ENCODE data around the gene NPPA.

The NPPA gene

DNA sequence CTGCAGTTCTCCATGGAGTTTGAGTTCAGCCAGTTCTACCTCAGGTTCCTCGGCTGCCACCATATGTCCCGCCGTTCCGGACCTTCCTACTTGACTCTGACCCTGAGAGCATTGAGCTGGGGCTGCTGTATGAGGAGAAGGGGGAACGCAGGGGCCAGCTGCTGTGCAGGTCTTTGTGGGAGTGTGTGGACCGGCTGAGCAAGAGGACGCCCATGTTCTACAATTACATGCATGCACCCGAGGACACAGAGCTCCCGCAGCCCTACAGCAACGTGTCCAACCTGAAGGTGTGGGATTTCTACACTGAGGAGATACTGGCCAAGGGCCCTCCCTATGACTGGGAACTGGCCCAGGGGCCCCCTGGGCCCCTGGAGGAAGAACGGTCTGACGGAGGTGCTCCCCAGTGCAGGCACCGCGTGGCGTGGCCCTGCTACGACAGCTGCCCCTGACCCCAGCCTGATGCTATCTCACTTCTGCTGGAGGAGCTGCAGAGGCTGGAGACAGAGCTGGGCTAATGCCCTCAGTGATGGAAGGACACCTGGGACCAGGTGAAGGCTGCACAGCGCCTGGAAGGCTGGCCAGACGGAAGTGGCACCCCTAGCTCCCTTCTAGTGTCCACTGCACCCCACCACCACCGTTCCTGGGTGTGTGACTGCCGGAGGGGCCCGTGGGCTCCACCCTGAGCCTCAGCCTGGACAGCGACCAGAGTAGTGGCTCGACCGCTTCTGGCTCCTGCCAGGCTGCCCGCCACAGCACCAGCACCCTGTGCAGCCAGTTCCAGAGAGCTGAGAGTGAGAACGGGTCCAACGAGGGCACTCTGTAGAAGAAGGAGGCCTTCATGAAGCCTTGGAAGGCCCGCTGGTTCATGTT is 32.0 kb upstream of the NPPA start:
- Histone ChIP-seq H3K9me3 (ENCODE audit: control insufficient read depth, insufficient read depth, low read length) (no peaks in the 10 kb centered on the region), H3K4me1 (ENCODE audit: insufficient read depth, low read length) (peaks cover 8% of the 10 kb centered on the region; the same call in 1 of the 2 replicates), H3K9ac (ENCODE audit: low read depth, low read length) (no peak overlapping the region), H3K36me3 (ENCODE audit: insufficient read depth, low read length) (no peaks in the 10 kb centered on the region; the same call in 1 of the 2 replicates)

DNA sequence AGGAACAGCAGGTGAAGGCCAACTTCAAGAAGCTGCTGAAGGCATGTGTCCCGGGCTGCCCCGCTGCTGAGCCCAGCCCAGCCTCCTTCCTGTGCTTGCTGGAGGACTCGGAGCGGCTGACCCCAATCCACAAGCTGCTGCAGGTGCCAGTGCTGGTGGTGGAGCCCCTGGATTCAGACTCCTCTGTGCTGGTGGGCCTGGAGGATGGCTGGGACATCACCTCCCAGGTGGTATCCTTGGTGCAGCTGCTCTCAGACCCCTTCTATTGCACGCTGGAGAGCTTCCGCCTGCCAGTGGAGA is 31.3 kb upstream of the NPPA start:
- H3K36me3 ChIP-seq (ENCODE audit: insufficient read depth, low read length) = no peaks in the 10 kb centered on the region; the same call in 1 of the 2 replicates
- peaks cover 8% of the 10 kb centered on the region; the same call in 1 of the 2 replicates for H3K4me1 ChIP-seq (ENCODE audit: insufficient read depth, low read length)
- no peaks in the 10 kb centered on the region for H3K9me3 ChIP-seq (ENCODE audit: control insufficient read depth, insufficient read depth, low read length)
- no peak overlapping the region for H3K9ac ChIP-seq (ENCODE audit: low read depth, low read length)

DNA sequence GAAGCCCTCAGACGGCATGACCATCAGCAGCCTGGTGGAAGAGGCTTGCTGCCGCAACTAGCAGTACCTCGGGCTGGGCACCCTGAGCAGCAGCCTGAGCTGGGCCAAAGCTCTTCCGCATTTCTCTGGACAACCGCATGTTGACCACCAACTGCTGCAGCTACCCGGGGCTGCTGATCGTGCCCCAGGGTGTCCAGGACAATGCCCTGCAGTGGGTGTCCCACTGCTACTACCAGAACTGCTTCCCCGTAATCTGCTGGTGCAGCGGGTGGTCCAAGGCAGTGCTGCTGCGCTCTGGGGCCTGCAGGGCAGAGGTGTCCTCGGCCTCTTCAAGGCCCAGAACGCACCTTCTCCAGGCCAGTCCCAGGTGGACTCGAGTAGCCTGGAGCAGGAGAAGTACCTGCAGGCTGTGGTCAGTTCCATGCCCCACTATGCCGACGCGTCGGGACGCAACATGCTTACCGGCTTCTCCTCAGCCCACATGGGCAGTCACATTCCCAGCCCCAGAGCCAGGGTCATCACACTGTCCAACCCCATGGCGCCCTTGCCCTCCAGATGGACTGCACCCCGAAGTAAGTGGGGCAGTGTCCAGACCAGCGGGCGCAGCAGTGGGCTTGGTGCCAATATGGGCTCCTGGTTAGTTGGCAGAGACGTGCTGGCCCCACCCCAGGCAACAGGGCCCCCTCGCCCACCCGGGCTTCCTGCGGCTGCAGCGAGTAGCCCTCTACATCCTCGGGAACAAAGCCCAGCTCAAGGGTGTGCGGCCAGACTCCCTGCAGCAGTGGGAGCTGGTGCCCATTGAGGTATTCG is 30.7 kb upstream of the NPPA start:
- no peaks in the 10 kb centered on the region; the same call in 1 of the 2 replicates for H3K36me3 ChIP-seq (ENCODE audit: insufficient read depth, low read length)
- no peak overlapping the region for H3K9ac ChIP-seq (ENCODE audit: low read depth, low read length)
- H3K4me1 ChIP-seq (ENCODE audit: insufficient read depth, low read length) = peaks cover 9% of the 10 kb centered on the region; the same call in 1 of the 2 replicates

DNA sequence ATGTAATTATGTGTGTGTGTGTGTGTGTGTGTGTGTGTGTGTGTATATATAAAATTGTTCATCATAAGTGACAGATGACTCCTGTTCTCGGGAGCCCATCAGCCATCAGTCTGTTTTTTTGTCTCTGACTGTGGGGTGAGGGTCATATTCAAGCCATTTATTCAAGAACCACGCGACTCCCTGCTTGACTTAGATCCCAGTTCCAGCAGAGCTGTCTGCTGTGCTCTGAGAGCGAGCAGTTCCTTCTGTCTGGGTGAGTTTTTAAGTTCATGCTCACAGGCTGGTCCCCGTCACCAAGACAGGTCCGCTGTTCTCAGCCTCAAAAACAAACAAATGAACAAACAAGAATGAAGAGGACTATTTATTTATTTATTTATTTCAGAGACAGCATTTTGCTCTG is 29.5 kb upstream of the NPPA start:
- Histone ChIP-seq H3K4me1 (ENCODE audit: insufficient read depth, low read length) (peaks cover 5% of the 10 kb centered on the region; the same call in 1 of the 2 replicates), H3K9ac (ENCODE audit: low read depth, low read length) (no peak overlapping the region)

More for the DNA sequence above, 30.7 kb upstream of the NPPA start:
- H3K9me3 ChIP-seq (ENCODE audit: control insufficient read depth, insufficient read depth, low read length) = no peaks in the 10 kb centered on the region

DNA sequence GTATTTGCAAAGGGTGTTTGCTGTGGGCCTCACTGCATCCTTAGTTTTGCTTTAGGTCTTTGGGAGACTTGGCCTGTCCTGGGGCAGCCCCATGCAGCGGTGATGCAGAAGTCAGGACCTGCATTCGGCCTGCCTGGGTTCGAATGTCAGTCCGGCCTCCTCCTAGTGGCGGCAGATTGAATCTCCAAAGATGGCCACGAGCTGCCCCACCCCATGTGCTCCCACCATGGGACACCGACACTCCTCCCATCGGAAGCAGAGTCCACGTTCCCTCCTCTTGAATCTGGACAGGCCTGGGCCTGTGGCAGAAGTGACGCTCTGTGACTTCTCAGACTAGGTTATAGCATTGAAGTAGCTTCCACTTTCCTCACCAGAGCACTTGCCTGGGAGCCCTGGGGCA is 27.5 kb upstream of the NPPA start:
- Histone ChIP-seq H3K36me3 (ENCODE audit: insufficient read depth, low read length) (no peaks in the 10 kb centered on the region), H3K9ac (ENCODE audit: low read depth, low read length) (no peak overlapping the region), H3K4me1 (ENCODE audit: insufficient read depth, low read length) (peaks cover 5% of the 10 kb centered on the region; the same call in 1 of the 2 replicates), H3K9me3 (ENCODE audit: control insufficient read depth, insufficient read depth, low read length) (no peaks in the 10 kb centered on the region)

More for the DNA sequence above, 29.5 kb upstream of the NPPA start:
- Histone ChIP-seq H3K36me3 (ENCODE audit: insufficient read depth, low read length) (no peaks in the 10 kb centered on the region; the same call in 1 of the 2 replicates), H3K9me3 (ENCODE audit: control insufficient read depth, insufficient read depth, low read length) (no peaks in the 10 kb centered on the region)

DNA sequence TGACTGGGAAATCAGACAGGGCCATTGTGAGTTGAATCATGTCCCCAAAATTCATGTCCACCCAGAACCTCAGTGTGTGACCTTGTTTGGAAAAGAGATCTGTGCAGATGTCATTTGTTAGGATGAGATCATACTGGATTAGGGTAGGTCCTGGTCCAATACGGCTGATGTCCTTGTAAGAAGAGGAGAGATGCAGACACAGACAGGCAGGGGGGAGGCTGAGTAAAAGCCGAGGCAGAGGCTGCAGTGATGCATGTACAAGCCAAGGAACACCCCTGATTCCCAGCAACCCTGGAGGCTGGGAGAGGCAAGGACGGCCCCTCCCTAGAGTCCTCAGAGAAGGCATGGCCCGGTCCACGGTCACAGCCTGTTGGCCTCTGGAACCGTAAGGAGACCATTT is 27.0 kb upstream of the NPPA start:
- Histone ChIP-seq H3K9me3 (ENCODE audit: control insufficient read depth, insufficient read depth, low read length) (no peaks in the 10 kb centered on the region), H3K4me1 (ENCODE audit: insufficient read depth, low read length) (peaks cover 5% of the 10 kb centered on the region; the same call in 1 of the 2 replicates), H3K9ac (ENCODE audit: low read depth, low read length) (no peak overlapping the region), H3K36me3 (ENCODE audit: insufficient read depth, low read length) (no peaks in the 10 kb centered on the region)

DNA sequence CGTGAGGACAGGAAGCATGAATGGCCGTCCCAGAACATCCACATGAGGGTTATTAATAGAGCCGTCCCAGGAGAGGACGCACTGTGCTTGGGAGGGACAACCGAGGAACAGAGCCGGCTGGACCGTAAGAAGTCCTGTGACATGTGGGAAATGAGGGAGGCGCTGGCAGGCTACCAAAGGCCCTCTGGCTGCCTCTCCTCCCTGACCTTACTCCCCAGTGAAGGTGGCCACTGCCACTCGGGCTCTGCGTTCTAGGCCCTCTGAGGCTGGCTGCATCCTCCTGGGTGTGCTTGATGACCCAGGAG is 26.6 kb upstream of the NPPA start:
- Histone ChIP-seq H3K9ac (ENCODE audit: low read depth, low read length) (no peak overlapping the region), H3K9me3 (ENCODE audit: control insufficient read depth, insufficient read depth, low read length) (no peaks in the 10 kb centered on the region)

DNA sequence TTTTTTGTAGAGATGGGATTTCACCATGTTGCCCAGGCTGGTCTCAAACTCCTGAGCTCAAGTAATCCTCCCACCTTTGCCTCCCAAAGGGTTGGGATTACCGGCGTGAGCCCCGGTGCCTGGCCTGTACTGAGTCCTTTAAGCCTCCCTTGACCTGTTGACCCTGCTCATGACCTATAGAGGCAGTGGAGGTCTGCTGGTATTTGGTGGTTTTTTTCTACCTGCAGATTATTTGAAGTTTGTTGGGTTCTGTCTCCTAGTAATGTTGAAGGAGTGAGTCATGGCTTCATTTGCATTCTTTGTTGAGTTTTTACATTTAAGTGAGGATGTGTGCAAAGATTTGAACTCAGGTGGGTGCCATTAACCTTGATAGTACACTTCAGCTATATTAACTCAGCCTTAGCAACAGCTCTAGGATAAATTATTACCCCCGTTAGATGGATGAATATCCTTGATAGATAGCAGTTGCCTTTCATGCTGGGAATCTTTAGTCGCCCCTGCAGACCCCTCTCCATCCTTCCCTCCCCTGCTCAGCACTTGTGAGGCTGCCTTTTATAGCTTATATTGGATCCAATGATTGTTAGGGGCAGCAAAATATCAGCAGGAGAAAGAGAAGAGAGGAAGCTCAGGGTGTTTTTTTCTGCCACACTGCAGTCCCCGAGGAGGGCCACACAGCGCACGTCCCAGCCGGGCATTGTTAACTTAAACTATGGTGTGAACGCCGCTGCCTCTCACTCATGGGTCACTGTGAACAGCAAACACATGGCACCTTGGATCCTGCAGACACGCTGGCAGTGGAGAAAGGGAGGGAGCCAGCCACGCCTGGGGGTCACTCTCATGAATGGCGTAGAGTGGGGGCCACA is 26.0 kb upstream of the NPPA start:
- H3K4me1 ChIP-seq (ENCODE audit: insufficient read depth, low read length) = peaks cover 5% of the 10 kb centered on the region; the same call in 1 of the 2 replicates

More for the DNA sequence above, 26.6 kb upstream of the NPPA start:
- H3K36me3 ChIP-seq (ENCODE audit: insufficient read depth, low read length) = no peaks in the 10 kb centered on the region
- peaks cover 5% of the 10 kb centered on the region; the same call in 1 of the 2 replicates for H3K4me1 ChIP-seq (ENCODE audit: insufficient read depth, low read length)

DNA sequence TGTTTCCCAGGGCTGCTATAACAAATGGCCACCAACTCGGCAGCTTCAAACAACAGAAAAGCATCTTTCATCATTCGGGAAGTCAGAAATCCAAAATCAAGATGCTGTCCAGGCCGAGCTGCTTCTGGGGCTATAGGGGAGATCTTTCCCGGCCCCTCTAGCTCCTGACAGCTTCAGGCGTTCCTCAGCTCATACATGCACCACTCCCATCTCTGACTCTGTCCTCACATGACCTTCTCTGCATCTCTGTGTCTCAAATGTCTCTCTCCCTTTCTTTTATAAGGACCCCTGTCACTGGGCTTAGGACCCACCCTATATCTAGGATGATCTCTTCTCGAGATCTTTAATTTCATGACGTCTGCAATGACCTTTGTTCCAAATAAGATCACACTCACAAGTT is 25.0 kb upstream of the NPPA start:
- H3K9ac ChIP-seq (ENCODE audit: low read depth, low read length) = no peak overlapping the region
- H3K9me3 ChIP-seq (ENCODE audit: control insufficient read depth, insufficient read depth, low read length) = no peaks in the 10 kb centered on the region
- no peaks in the 10 kb centered on the region for H3K36me3 ChIP-seq (ENCODE audit: insufficient read depth, low read length)
- H3K4me1 ChIP-seq (ENCODE audit: insufficient read depth, low read length) = peaks cover 5% of the 10 kb centered on the region; the same call in 1 of the 2 replicates

More for the DNA sequence above, 26.0 kb upstream of the NPPA start:
- Histone ChIP-seq H3K9me3 (ENCODE audit: control insufficient read depth, insufficient read depth, low read length) (no peaks in the 10 kb centered on the region), H3K36me3 (ENCODE audit: insufficient read depth, low read length) (no peaks in the 10 kb centered on the region), H3K9ac (ENCODE audit: low read depth, low read length) (no peak overlapping the region)

DNA sequence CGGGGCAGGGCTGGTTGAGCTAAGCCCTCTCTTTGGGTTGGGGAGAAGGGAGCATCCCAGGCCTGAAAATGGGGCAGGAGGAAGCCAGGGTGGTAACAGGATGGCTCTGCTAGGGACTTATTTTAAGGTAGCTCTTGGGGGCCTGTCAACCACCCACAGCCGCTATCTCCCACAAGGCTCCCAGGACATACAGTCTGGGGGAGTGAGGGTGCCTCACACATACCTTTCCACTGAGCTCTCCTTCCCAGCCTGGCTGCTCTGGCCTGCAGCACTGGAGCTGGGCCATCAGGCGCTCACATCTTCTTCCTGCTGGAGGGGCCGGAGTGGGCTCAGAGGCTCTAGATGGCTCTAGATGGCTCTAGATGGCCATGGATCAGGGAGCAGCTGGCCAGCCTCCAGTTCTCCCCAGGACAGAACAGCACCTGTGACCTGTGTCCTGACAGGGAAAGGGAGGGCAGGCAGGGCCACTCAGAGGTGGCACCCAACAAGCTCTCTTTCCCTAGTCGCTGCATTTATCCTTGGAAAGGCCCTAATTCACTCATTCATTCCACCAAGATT is 22.1 kb upstream of the NPPA start:
- Histone ChIP-seq H3K9ac (ENCODE audit: low read depth, low read length) (no peak overlapping the region), H3K4me1 (ENCODE audit: insufficient read depth, low read length) (peaks cover 5% of the 10 kb centered on the region; the same call in 1 of the 2 replicates), H3K36me3 (ENCODE audit: insufficient read depth, low read length) (no peaks in the 10 kb centered on the region), H3K9me3 (ENCODE audit: control insufficient read depth, insufficient read depth, low read length) (no peaks in the 10 kb centered on the region)

DNA sequence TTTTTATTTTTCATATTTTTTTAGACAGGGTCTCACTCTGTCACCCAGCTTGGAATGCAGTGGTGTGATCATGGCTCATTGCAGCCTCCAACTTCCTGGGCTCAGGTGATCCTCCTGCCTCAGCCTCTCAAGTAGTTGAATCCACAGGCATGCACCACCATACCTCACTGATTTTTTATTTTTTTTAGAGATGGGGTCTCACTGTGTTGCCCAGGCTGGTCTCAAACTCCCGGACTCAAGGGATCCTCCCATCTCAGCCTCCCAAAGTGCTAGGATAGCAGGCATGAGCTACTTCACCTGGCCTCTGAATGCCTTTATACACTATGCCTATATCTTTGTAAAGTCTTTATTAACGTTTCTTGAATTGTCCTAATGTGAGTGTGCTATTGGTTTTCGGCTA is 21.5 kb upstream of the NPPA start:
- Histone ChIP-seq H3K9me3 (ENCODE audit: control insufficient read depth, insufficient read depth, low read length) (no peaks in the 10 kb centered on the region), H3K4me1 (ENCODE audit: insufficient read depth, low read length) (0 out of 2 replicates have a peak, but pooled peaks cover 5% of the 10 kb centered on the region)

DNA sequence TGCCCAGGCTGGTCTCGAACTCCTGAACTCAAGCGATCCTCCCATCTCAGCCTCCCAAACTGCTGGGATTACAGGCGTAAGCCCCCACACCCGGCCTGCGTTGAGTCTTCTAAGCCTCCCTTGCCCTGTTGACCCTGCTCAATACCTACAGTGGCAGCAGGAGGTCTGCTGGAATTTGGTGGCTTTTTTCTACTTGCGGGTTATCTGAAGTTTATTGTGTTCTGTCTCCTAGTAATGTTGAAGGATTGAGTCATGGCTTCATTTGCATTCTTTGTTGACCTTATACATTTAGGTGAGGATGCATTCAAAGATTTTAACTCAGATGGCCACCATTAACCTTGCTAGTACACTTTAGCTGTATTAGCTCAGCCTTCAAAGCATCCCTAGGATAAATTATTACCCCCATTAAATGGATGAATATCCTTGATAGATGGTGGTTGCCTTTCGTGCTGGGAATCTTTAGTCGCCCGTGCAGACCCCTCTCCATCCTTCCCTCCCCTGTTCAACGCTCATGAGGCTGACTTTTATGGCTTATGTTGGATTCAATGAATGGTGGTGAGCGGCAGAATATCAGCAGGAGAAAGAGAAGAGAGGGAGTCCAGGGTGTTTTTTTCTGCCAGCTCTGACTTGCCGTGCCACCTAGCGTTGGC is 20.9 kb upstream of the NPPA start:
- no peaks in the 10 kb centered on the region for H3K36me3 ChIP-seq (ENCODE audit: insufficient read depth, low read length)
- 0 out of 2 replicates have a peak, but pooled peaks cover 2% of the 10 kb centered on the region for H3K4me1 ChIP-seq (ENCODE audit: insufficient read depth, low read length)
- H3K9me3 ChIP-seq (ENCODE audit: control insufficient read depth, insufficient read depth, low read length) = no peaks in the 10 kb centered on the region
- no peak overlapping the region for H3K9ac ChIP-seq (ENCODE audit: low read depth, low read length)

More for the DNA sequence above, 21.5 kb upstream of the NPPA start:
- Histone ChIP-seq H3K9ac (ENCODE audit: low read depth, low read length) (no peak overlapping the region), H3K36me3 (ENCODE audit: insufficient read depth, low read length) (no peaks in the 10 kb centered on the region)

DNA sequence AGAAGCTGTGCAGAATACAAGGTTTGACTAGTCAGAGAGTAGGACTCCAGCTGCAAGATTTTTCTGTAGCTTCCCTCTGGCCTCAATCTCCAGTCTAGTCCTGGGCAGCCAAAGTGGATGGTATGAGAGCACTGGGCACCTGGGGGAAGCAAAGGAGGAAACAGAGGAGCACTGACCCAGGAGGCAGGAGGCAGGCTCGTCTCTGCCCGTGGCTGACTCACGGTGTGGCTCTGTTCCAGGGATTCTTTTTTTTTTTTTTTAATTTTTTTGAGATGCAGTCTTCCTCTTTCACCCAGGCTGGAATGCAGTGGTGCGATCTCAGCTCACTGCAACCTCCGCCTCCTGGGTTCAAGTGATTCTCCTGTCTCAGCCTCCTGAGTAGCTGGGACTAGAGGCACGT is 15.3 kb upstream of the NPPA start:
- Histone ChIP-seq H3K9ac (ENCODE audit: low read depth, low read length) (no peak overlapping the region), H3K4me1 (ENCODE audit: insufficient read depth, low read length) (no peaks in the 10 kb centered on the region), H3K36me3 (ENCODE audit: insufficient read depth, low read length) (no peaks in the 10 kb centered on the region), H3K9me3 (ENCODE audit: control insufficient read depth, insufficient read depth, low read length) (no peaks in the 10 kb centered on the region)

Measured in ES-I3 (cell line).